Upper lobe of left lung (tissue), 4 donors: ENCODE results near the gene CDH26.

ENCODE experiments used
- CTCF ChIP-seq, 6 experiments: fragments of 450-650 bp in 4 of 6; fragments of 200-600 bp in 2 of 6; sonication (generic) in 2 of 6; IDR thresholded peaks; one replicate each; pipeline ENCODE4 v1.5.1; 2016 to 2019; ENCODE audit warnings: antibody characterized with exemption in 6 of 6
- EP300 ChIP-seq, 4 donors: sonication (generic); formaldehyde crosslinking; IDR thresholded peaks; one replicate each; pipeline ENCODE4 v1.5.1; 2017; ENCODE audit warnings: antibody characterized with exemption in 4 of 4, control low read depth in 2 of 4
- POLR2A ChIP-seq, 4 donors: fragments of 450-650 bp; IDR thresholded peaks; one replicate each; pipeline ENCODE4 v1.5.1; 2016 to 2017; ENCODE audit warnings: antibody characterized with exemption in 4 of 4, mild to moderate bottlenecking in 2 of 4
- POLR2AphosphoS5 ChIP-seq, 2 donors: sonication (generic); formaldehyde crosslinking; IDR thresholded peaks; one replicate each; pipeline ENCODE4 v1.5.1; 2017; ENCODE audit warnings: antibody characterized with exemption in 2 of 2

- TF ChIP-seq CTCF (IDR thresholded peaks at IDR 0.05) (no peak), POLR2AphosphoS5 (IDR thresholded peaks at IDR 0.05) (no peak), POLR2A (IDR thresholded peaks at IDR 0.05) (no peak), EP300 (IDR thresholded peaks at IDR 0.05) (no peak)
Measured at GRCh38 chr20:60021104-60021503, 62.9 kb downstream of the CDH26 start.
